ENCODE data around the gene OR2J2.

GRCh38 chr6:29200767-29201662, 30.3 kb downstream of the OR2J2 start:
- TF ChIP-seq, protein P1, sequence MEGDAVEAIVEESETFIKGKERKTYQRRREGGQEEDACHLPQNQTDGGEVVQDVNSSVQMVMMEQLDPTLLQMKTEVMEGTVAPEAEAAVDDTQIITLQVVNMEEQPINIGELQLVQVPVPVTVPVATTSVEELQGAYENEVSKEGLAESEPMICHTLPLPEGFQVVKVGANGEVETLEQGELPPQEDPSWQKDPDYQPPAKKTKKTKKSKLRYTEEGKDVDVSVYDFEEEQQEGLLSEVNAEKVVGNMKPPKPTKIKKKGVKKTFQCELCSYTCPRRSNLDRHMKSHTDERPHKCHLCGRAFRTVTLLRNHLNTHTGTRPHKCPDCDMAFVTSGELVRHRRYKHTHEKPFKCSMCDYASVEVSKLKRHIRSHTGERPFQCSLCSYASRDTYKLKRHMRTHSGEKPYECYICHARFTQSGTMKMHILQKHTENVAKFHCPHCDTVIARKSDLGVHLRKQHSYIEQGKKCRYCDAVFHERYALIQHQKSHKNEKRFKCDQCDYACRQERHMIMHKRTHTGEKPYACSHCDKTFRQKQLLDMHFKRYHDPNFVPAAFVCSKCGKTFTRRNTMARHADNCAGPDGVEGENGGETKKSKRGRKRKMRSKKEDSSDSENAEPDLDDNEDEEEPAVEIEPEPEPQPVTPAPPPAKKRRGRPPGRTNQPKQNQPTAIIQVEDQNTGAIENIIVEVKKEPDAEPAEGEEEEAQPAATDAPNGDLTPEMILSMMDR (IDR thresholded peaks at IDR 0.05), result no peak
- TF ChIP-seq POLR2A (IDR thresholded peaks at IDR 0.05), result no peak
